ENCODE results near the gene GRID1. TPM values are rescaled to one million over a fixed set of nuclear protein-coding genes. Genes with fewer than 3 reads are reported as not detected.

Gene GRID1
- total RNA-seq, 1 donor from 2014 or later = 0.75 TPM

DNA sequence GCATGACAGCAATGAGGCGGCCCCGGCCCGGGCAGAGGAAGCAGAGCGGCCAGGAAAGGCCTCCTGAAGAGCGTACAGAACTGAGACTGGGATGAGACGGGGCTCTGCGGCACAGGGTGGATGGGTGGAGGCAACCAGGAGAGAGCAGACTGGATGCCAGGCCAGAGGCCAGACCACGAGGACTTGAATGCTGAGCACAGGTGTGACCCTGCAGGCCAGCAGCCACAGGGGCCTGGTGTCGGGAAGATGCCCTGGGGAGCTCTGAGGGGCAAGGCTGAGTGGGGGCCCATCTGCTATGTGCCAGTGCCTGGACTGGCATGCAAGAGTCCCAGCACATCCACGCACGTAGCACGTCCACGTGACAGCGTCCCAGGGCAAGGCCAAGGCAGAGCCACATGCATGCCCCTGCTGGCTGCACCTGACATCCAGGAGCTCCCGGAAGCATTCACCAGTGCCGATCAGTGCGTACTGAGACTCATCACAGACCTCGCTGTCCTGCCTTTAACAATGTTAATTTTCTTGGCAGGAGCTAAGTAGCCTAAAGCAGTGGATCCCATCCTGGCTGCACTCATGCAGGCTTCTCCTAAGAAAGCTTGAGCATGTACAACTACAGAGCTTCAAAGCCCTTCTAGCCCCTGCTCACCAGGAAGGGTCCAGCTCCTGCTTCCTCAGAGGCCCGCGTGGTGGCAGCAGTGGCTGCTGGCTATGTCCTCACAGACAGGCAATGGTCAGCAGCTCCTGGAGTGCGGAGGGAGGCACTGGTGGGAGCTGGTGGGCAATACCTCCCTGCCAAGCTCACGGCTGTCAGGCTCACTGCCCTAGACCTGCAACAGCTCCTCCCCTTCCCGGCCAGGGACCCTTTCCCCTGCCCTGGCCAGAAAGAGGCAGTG lies 18.0 kb downstream of the GRID1 start:
- Mint-ChIP-seq H3K27ac (ENCODE audit: unreplicated experiment) (no peak overlapping the region), H3K4me1 (ENCODE audit: low read depth, unreplicated experiment) (peaks cover 10% of the 10 kb centered on the region), H3K4me3 (ENCODE audit: unreplicated experiment) (no peak overlapping the region), H3K27me3 (ENCODE audit: low read depth, unreplicated experiment) (peaks cover 36% of the 10 kb centered on the region), H3K9me3 (ENCODE audit: unreplicated experiment) (peaks cover 9% of the 10 kb centered on the region), H3K36me3 (ENCODE audit: low read depth, unreplicated experiment) (no peaks in the 10 kb centered on the region)
- Histone ChIP-seq H3K27me3 (ENCODE audit: insufficient read depth, low read length) (no peaks in the 10 kb centered on the region), H3K79me2 (ENCODE audit: insufficient read depth, low read length) (no peaks in the 10 kb centered on the region), H2AFZ (ENCODE audit: low read depth, low read length) (no peak overlapping the region), H4K20me1 (ENCODE audit: insufficient read depth, low read length) (no peaks in the 10 kb centered on the region), H3K9me3 (ENCODE audit: insufficient read depth, low read depth, low read length) (no peaks in the 10 kb centered on the region), H3K4me1 (ENCODE audit: insufficient read depth, low read length) (no peaks in the 10 kb centered on the region), H3K36me3 (ENCODE audit: insufficient read depth, low read length) (no peaks in the 10 kb centered on the region), H3K4me2 (ENCODE audit: low read length) (no peak overlapping the region), H3K4me3 (ENCODE audit: insufficient read depth, low read depth, low read length) (no peak overlapping the region), H3K27ac (ENCODE audit: low read depth, low read length) (no peak overlapping the region), H3K9ac (ENCODE audit: low read length) (no peak overlapping the region)
- DNase-seq (ENCODE audit: low read depth) (no peak), FAIRE-seq (no peak)
- TF ChIP-seq EZH2 (IDR thresholded peaks at IDR 0.05; ENCODE audit: insufficient read depth, low read length) (no peak), CTCF (IDR thresholded peaks at IDR 0.05; ENCODE audit: insufficient read depth, low read depth, low read length) (no peak)

DNA sequence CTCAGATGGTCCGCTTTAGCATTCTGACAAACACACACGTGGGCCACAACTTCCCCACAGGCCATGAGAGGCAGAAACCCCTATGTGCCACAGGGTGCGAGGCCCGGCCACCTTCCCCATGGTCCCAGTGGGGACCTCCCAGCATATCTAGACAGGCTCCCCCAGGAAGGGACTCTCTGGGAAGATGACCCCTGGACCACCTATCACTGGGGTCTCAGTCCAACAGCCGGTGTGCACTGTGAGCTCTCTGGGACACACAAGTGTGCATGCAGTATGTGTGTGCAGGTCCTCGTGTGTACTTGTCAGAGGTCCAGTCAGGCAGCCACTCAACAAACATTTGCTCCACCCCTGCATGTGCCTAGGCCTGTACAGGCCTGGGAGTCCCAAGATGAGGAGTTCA lies 18.7 kb downstream of the GRID1 start:
- H3K9me3 ChIP-seq (ENCODE audit: insufficient read depth, low read depth, low read length) = no peaks in the 10 kb centered on the region
- Mint-ChIP-seq H3K27me3 (ENCODE audit: low read depth, unreplicated experiment) (peaks cover 34% of the 10 kb centered on the region), H3K36me3 (ENCODE audit: low read depth, unreplicated experiment) (no peaks in the 10 kb centered on the region), H3K4me1 (ENCODE audit: low read depth, unreplicated experiment) (peaks cover 10% of the 10 kb centered on the region), H3K27ac (ENCODE audit: unreplicated experiment) (no peak overlapping the region), H3K4me3 (ENCODE audit: unreplicated experiment) (peak overlapping the region; percentile 50), H3K9me3 (ENCODE audit: unreplicated experiment) (peaks cover 9% of the 10 kb centered on the region)
- DNase-seq (ENCODE audit: low read depth) = no peak
- H3K27me3 ChIP-seq (ENCODE audit: insufficient read depth, low read length) = no peaks in the 10 kb centered on the region
- no peak overlapping the region for H3K27ac ChIP-seq (ENCODE audit: low read depth, low read length)
- no peak overlapping the region for H2AFZ ChIP-seq (ENCODE audit: low read depth, low read length)
- no peak for FAIRE-seq
- H3K4me3 ChIP-seq (ENCODE audit: insufficient read depth, low read depth, low read length) = no peak overlapping the region
- no peak for TF ChIP-seq CTCF (IDR thresholded peaks at IDR 0.05; ENCODE audit: insufficient read depth, low read depth, low read length)
- TF ChIP-seq EZH2 (IDR thresholded peaks at IDR 0.05; ENCODE audit: insufficient read depth, low read length) = no peak
- no peak overlapping the region for H3K4me2 ChIP-seq (ENCODE audit: low read length)
- no peaks in the 10 kb centered on the region for H4K20me1 ChIP-seq (ENCODE audit: insufficient read depth, low read length)
- H3K4me1 ChIP-seq (ENCODE audit: insufficient read depth, low read length) = no peaks in the 10 kb centered on the region
- no peak overlapping the region for H3K9ac ChIP-seq (ENCODE audit: low read length)
- H3K79me2 ChIP-seq (ENCODE audit: insufficient read depth, low read length) = no peaks in the 10 kb centered on the region
- no peaks in the 10 kb centered on the region for H3K36me3 ChIP-seq (ENCODE audit: insufficient read depth, low read length)
